Upper lobe of left lung (tissue), 4 donors: Measurements from ENCODE around the gene ATP6V1C2.

Experiments used
- POLR2A ChIP-seq, 4 donors: fragments of 450-650 bp; IDR thresholded peaks; one replicate each; pipeline ENCODE4 v1.5.1; 2016 to 2017; ENCODE audit warnings: antibody characterized with exemption in 4 of 4, mild to moderate bottlenecking in 2 of 4
- TF ChIP-seq, protein P1 (sequence below), 6 experiments: fragments of 450-650 bp in 4 of 6; fragments of 200-600 bp in 2 of 6; sonication (generic) in 2 of 6; IDR thresholded peaks; one replicate each; pipeline ENCODE4 v1.5.1; 2016 to 2019; ENCODE audit warnings: antibody characterized with exemption in 6 of 6

DNA sequence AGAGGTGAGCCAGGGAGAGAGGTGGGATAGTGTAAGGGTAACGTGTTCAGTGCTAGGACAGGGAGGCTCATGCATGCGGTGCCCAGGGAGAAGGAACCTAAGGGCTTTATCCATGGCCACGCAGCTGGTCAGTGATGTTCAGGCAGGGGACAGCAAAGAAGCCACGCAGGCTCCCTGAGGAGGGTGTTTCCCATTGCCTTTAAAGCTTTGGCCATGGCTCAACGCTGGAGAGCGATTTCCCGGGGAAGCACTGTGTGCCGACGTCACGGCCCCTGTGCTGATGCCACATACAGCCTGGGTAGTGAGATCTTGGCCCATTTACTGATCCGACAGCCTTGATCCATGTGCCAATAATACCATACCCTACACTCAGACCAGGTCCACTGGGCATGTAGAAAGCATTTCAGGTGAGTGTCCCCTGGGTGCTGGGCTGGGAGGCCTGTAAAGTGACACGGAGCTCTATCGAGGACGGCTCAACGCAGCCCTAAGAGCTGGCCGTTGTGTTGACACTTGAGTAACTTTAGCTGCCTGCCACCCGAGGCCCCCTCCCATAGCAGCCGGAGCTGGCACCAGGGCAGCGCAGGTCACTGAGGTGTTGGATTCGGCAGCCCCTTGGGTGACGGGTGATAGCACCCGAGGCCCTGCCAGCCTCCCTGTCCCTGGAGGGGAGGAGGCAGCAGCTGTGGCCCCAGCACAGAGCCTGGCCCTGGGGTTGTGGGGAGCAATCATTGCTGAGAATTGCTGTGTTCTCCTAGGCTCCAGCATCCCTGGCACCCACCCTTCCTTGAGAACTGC lies 49.7 kb downstream of the ATP6V1C2 start:
- TF ChIP-seq, protein P1, sequence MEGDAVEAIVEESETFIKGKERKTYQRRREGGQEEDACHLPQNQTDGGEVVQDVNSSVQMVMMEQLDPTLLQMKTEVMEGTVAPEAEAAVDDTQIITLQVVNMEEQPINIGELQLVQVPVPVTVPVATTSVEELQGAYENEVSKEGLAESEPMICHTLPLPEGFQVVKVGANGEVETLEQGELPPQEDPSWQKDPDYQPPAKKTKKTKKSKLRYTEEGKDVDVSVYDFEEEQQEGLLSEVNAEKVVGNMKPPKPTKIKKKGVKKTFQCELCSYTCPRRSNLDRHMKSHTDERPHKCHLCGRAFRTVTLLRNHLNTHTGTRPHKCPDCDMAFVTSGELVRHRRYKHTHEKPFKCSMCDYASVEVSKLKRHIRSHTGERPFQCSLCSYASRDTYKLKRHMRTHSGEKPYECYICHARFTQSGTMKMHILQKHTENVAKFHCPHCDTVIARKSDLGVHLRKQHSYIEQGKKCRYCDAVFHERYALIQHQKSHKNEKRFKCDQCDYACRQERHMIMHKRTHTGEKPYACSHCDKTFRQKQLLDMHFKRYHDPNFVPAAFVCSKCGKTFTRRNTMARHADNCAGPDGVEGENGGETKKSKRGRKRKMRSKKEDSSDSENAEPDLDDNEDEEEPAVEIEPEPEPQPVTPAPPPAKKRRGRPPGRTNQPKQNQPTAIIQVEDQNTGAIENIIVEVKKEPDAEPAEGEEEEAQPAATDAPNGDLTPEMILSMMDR (IDR thresholded peaks at IDR 0.05): no peak
- TF ChIP-seq POLR2A (IDR thresholded peaks at IDR 0.05): no peak
